ENCODE measurements around the gene LRRTM1.

LRRTM1 gene

DNA sequence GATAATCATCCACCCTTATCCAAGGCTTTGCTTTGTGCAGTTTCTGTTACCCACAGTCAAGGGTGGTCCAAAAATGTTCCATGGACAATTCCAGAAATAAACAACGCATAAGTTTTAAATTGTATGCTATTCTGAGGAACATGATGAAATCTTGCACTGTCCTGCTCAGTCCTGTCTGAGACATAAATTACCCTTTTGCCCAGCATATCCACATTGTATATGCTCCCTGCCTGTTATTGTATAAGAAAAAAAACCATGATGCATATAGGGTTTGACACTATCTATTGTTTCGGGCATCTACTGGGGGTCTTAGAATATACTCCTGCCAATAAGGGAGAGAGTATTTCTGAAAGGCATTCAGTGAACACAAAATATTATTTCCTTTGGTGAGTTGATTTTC is 24.0 kb downstream of the LRRTM1 start:
- Histone ChIP-seq H3K27ac (ENCODE audit: extremely low read depth, low read depth, low read length) (no peak overlapping the region), H3K36me3 (ENCODE audit: control insufficient read depth in 2 of 2, insufficient read depth in 1 of 2, low read length in 2 of 2) (no peaks in the 10 kb centered on the region), H3K4me1 (ENCODE audit: control insufficient read depth, insufficient read depth, low read length) (no peaks in the 10 kb centered on the region), H3K4me3 (ENCODE audit: low read depth, low read length) (no peak overlapping the region), H3K9me3 (ENCODE audit: control insufficient read depth, insufficient read depth, low read depth, low read length) (no peaks in the 10 kb centered on the region)
- CTCF ChIA-PET, result interaction anchor here (2.2 kb wide), 1 partner anchor 24 kb away, joined by 8 read pairs; no protein-coding TSS in a partner anchor
- POLR2A ChIA-PET, result no interaction called here
- TF ChIP-seq, protein P1, sequence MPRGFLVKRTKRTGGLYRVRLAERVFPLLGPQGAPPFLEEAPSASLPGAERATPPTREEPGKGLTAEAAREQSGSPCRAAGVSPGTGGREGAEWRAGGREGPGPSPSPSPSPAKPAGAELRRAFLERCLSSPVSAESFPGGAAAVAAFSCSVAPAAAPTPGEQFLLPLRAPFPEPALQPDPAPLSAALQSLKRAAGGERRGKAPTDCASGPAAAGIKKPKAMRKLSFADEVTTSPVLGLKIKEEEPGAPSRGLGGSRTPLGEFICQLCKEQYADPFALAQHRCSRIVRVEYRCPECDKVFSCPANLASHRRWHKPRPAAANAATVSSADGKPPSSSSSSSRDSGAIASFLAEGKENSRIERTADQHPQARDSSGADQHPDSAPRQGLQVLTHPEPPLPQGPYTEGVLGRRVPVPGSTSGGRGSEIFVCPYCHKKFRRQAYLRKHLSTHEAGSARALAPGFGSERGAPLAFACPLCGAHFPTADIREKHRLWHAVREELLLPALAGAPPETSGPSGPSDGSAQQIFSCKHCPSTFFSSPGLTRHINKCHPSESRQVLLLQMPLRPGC (tag by site-specific recombination; IDR thresholded peaks at IDR 0.05), result no peak
- TF ChIP-seq ZNF354C (tag by site-specific recombination; IDR thresholded peaks at IDR 0.05; ENCODE audit: borderline replicate concordance, low read depth) (no peak), ZNF501 (tag by site-specific recombination; IDR thresholded peaks at IDR 0.05) (no peak), ZNF677 (tag by site-specific recombination; IDR thresholded peaks at IDR 0.05) (no peak), ZNF404 (tag by site-specific recombination; IDR thresholded peaks at IDR 0.05) (no peak), WT1 (tag by site-specific recombination; IDR thresholded peaks at IDR 0.05) (no peak), ZNF549 (tag by site-specific recombination; IDR thresholded peaks at IDR 0.05) (no peak), ZNF544 (tag by site-specific recombination; IDR thresholded peaks at IDR 0.05) (no peak), ZNF23 (tag by site-specific recombination; IDR thresholded peaks at IDR 0.05; ENCODE audit: borderline replicate concordance) (no peak), MYNN (tag by site-specific recombination; IDR thresholded peaks at IDR 0.05; ENCODE audit: borderline replicate concordance) (no peak), HOXD13 (CRISPR knock-in tag; IDR thresholded peaks at IDR 0.05; ENCODE audit: borderline replicate concordance) (no peak), ZNF830 (tag by site-specific recombination; IDR thresholded peaks at IDR 0.05; ENCODE audit: low read depth) (no peak), ZNF223 (tag by site-specific recombination; IDR thresholded peaks at IDR 0.05) (no peak)
- TF ChIP-seq, protein P2, sequence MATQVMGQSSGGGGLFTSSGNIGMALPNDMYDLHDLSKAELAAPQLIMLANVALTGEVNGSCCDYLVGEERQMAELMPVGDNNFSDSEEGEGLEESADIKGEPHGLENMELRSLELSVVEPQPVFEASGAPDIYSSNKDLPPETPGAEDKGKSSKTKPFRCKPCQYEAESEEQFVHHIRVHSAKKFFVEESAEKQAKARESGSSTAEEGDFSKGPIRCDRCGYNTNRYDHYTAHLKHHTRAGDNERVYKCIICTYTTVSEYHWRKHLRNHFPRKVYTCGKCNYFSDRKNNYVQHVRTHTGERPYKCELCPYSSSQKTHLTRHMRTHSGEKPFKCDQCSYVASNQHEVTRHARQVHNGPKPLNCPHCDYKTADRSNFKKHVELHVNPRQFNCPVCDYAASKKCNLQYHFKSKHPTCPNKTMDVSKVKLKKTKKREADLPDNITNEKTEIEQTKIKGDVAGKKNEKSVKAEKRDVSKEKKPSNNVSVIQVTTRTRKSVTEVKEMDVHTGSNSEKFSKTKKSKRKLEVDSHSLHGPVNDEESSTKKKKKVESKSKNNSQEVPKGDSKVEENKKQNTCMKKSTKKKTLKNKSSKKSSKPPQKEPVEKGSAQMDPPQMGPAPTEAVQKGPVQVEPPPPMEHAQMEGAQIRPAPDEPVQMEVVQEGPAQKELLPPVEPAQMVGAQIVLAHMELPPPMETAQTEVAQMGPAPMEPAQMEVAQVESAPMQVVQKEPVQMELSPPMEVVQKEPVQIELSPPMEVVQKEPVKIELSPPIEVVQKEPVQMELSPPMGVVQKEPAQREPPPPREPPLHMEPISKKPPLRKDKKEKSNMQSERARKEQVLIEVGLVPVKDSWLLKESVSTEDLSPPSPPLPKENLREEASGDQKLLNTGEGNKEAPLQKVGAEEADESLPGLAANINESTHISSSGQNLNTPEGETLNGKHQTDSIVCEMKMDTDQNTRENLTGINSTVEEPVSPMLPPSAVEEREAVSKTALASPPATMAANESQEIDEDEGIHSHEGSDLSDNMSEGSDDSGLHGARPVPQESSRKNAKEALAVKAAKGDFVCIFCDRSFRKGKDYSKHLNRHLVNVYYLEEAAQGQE (tag by site-specific recombination; IDR thresholded peaks at IDR 0.05), result no peak
- TF ChIP-seq, protein P3, sequence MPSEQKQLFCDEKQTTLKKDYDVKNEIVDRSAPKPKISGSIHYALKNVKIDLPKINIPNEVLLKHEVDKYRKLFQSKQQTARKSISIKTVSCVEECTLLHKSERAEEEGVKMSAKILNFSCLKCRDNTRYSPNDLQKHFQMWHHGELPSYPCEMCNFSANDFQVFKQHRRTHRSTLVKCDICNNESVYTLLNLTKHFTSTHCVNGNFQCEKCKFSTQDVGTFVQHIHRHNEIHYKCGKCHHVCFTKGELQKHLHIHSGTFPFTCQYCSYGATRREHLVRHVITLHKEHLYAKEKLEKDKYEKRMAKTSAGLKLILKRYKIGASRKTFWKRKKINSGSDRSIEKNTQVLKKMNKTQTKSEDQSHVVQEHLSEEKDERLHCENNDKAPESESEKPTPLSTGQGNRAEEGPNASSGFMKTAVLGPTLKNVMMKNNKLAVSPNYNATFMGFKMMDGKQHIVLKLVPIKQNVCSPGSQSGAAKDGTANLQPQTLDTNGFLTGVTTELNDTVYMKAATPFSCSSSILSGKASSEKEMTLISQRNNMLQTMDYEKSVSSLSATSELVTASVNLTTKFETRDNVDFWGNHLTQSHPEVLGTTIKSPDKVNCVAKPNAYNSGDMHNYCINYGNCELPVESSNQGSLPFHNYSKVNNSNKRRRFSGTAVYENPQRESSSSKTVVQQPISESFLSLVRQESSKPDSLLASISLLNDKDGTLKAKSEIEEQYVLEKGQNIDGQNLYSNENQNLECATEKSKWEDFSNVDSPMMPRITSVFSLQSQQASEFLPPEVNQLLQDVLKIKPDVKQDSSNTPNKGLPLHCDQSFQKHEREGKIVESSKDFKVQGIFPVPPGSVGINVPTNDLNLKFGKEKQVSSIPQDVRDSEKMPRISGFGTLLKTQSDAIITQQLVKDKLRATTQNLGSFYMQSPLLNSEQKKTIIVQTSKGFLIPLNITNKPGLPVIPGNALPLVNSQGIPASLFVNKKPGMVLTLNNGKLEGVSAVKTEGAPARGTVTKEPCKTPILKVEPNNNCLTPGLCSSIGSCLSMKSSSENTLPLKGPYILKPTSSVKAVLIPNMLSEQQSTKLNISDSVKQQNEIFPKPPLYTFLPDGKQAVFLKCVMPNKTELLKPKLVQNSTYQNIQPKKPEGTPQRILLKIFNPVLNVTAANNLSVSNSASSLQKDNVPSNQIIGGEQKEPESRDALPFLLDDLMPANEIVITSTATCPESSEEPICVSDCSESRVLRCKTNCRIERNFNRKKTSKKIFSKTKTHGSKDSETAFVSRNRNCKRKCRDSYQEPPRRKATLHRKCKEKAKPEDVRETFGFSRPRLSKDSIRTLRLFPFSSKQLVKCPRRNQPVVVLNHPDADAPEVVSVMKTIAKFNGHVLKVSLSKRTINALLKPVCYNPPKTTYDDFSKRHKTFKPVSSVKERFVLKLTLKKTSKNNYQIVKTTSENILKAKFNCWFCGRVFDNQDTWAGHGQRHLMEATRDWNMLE (tag by site-specific recombination; conservative IDR thresholded peaks at IDR 0.05; ENCODE audit: low read depth), result no peak
- TF ChIP-seq, protein P4, sequence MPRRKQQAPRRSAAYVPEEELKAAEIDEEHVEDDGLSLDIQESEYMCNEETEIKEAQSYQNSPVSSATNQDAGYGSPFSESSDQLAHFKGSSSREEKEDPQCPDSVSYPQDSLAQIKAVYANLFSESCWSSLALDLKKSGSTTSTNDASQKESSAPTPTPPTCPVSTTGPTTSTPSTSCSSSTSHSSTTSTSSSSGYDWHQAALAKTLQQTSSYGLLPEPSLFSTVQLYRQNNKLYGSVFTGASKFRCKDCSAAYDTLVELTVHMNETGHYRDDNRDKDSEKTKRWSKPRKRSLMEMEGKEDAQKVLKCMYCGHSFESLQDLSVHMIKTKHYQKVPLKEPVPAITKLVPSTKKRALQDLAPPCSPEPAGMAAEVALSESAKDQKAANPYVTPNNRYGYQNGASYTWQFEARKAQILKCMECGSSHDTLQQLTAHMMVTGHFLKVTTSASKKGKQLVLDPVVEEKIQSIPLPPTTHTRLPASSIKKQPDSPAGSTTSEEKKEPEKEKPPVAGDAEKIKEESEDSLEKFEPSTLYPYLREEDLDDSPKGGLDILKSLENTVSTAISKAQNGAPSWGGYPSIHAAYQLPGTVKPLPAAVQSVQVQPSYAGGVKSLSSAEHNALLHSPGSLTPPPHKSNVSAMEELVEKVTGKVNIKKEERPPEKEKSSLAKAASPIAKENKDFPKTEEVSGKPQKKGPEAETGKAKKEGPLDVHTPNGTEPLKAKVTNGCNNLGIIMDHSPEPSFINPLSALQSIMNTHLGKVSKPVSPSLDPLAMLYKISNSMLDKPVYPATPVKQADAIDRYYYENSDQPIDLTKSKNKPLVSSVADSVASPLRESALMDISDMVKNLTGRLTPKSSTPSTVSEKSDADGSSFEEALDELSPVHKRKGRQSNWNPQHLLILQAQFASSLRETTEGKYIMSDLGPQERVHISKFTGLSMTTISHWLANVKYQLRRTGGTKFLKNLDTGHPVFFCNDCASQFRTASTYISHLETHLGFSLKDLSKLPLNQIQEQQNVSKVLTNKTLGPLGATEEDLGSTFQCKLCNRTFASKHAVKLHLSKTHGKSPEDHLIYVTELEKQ (tag by site-specific recombination; IDR thresholded peaks at IDR 0.05; ENCODE audit: borderline replicate concordance), result no peak
- TF ChIP-seq, protein P5, sequence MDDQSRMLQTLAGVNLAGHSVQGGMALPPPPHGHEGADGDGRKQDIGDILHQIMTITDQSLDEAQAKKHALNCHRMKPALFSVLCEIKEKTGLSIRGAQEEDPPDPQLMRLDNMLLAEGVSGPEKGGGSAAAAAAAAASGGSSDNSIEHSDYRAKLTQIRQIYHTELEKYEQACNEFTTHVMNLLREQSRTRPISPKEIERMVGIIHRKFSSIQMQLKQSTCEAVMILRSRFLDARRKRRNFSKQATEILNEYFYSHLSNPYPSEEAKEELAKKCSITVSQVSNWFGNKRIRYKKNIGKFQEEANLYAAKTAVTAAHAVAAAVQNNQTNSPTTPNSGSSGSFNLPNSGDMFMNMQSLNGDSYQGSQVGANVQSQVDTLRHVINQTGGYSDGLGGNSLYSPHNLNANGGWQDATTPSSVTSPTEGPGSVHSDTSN (CRISPR knock-in tag; IDR thresholded peaks at IDR 0.05), result no peak
- TF ChIP-seq, protein P6, sequence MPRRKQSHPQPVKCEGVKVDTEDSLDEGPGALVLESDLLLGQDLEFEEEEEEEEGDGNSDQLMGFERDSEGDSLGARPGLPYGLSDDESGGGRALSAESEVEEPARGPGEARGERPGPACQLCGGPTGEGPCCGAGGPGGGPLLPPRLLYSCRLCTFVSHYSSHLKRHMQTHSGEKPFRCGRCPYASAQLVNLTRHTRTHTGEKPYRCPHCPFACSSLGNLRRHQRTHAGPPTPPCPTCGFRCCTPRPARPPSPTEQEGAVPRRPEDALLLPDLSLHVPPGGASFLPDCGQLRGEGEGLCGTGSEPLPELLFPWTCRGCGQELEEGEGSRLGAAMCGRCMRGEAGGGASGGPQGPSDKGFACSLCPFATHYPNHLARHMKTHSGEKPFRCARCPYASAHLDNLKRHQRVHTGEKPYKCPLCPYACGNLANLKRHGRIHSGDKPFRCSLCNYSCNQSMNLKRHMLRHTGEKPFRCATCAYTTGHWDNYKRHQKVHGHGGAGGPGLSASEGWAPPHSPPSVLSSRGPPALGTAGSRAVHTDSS (tag by site-specific recombination; IDR thresholded peaks at IDR 0.05), result no peak
